Fibroblast of skin of right biceps (primary cell): ENCODE measurements around the gene DPP4.
A peak's percentile ranks its signal among the peaks of the same experiment; 100 is the strongest.

Experiments
- DNase-seq: peaks from one replicate; pipeline ENCODE4 v3.0.0-alpha.2; 2013

Gene DPP4

DNA sequence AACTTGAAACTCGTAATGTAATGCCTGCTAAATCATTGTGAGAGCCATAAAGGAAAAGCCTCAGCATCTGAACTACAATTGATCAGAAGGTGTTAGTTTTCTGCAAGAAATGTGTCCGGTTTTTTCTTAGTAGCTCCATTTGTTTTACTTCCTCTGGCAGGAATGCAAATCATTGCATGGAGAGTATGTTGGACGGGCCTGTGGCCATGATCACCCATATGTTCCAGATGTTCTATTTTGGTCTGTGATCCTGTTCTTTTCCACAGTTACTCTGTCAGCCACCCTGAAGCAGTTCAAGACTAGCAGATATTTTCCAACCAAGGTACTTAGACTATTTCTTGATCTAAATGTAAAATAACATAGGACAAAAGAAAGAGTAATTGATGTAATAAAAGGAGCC lies 126.6 kb downstream of the DPP4 start:
- DNase-seq: no peak

DNA sequence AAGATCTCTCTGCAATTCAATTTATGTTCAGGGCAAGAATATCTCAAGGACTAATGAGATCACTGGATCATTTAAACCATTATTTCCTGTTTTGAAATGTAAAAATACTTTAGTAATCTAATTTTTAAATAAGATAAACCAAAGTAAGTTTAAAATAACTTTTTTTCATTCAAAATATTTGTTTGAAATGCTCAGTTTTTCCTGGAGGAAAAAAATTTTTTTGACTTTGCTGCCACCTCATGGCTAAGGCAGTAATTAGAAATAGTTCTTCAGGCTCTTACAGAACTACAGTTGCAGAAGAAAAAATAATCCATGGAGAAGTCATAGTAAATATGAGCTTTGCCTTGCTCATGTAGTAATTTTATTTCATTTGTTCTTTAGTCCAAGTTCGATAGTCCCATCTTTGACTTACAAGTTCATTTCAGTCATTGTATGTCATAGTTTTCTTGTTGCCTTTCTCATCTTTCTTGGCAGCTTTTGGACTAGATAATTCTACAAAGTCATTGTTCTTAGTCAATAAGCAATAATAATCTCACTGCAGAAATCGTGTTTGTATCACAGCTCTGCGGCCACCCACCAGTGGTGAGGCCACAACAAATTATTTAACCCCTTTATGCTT lies 127.4 kb downstream of the DPP4 start:
- peak; percentile 23 for DNase-seq

DNA sequence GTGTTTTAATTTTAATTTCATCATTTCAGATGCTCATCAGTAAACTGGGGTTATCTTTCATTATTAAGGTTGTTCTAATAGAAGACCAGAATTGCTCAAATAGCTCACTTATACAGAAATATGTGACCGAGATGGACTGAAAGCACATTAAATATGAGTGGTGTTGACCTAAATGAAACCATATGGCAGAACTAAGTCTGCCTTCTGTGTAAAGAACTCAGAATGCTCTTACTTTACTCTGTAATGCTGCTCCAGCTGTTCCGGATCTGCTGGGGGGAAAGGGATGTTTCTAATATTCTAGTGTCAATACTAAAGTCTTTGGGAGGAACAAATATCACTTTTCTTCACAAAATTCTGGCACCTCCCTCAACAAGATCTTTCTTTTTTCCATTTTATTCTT lies 131.0 kb downstream of the DPP4 start:
- peak; percentile 4 for DNase-seq
